Karpas-422 (cell line): ENCODE measurements around the gene DGAT2L6. TPM values are rescaled to one million over a fixed set of nuclear protein-coding genes. Genes with fewer than 3 reads are reported as not detected.

Experiments
- DNase-seq: peaks from one replicate; pipeline ENCODE4 v3.0.0-alpha.2; 2015
- H2AFZ ChIP-seq: fragments of 200-600 bp; sonication (generic); 2 replicates; pipeline ENCODE4 v1.6.1; 2014; ENCODE audit warnings: antibody characterized with exemption, low read length, mixed read lengths
- H3K27ac ChIP-seq: fragments of 200-600 bp; sonication (generic); 2 replicates; pipeline ENCODE4 v1.5.1; 2014; ENCODE audit warnings: mild to moderate bottlenecking, low read length, moderate library complexity
- H3K27me3 ChIP-seq: fragments of 200-600 bp; sonication (generic); 2 replicates; pipeline ENCODE4 v1.6.1; 2014; ENCODE audit warnings: low read length, mixed read lengths
- H3K36me3 ChIP-seq: fragments of 200-600 bp; sonication (generic); 2 replicates; pipeline ENCODE4 v1.6.1; 2014; ENCODE audit warnings: low read length, mixed read lengths; ENCODE audit not compliant: insufficient read depth
- H3K4me1 ChIP-seq: fragments of 200-600 bp; sonication (generic); 2 replicates; pipeline ENCODE4 v1.6.1; 2014; ENCODE audit warnings: mild to moderate bottlenecking, low read length, mixed read lengths
- H3K4me2 ChIP-seq: fragments of 200-600 bp; sonication (generic); 2 replicates; pipeline ENCODE4 v1.6.1; 2014; ENCODE audit warnings: low read length, low read depth, mild to moderate bottlenecking; ENCODE audit not compliant: poor library complexity, severe bottlenecking
- H3K4me3 ChIP-seq: fragments of 200-600 bp; sonication (generic); 2 replicates; pipeline ENCODE4 v1.5.1; 2014; ENCODE audit warnings: mild to moderate bottlenecking, antibody characterized with exemption, low read length, mixed read lengths
- H3K79me2 ChIP-seq: fragments of 200-600 bp; sonication (generic); 2 replicates; pipeline ENCODE4 v1.6.1; 2014; ENCODE audit warnings: mild to moderate bottlenecking, low read length, mixed read lengths
- H3K9ac ChIP-seq: fragments of 200-600 bp; sonication (generic); 2 replicates; pipeline ENCODE4 v1.6.0; 2014; ENCODE audit warnings: low read length
- H3K9me2 ChIP-seq: fragments of 200-600 bp; sonication (generic), shearing (Covaris generic); replicated peaks from 2 replicates; pipeline ENCODE4 v1.6.0; 2014; ENCODE audit warnings: mild to moderate bottlenecking, low read length, moderate library complexity; ENCODE audit not compliant: insufficient read depth
- H3K9me3 ChIP-seq: fragments of 300-700, 200-600 bp; sonication (generic); 2 replicates; pipeline ENCODE4 v1.6.1; 2014; ENCODE audit warnings: low read length, mixed read lengths
- H4K20me1 ChIP-seq: fragments of 200-600 bp; sonication (generic); 2 replicates; pipeline ENCODE4 v1.6.1; 2014; ENCODE audit warnings: mild to moderate bottlenecking, antibody characterized with exemption, low read length, low read depth; ENCODE audit not compliant: insufficient read depth
- total RNA-seq: library from RNA; depleted of rRNA; stranded (reverse); fragments of >200 nt; shearing (Covaris generic); gene quantifications from 2 replicates; pipeline ENCODE4 v1.2.3, GENCODE V29; 2014; ENCODE audit warnings: low replicate concordance

DGAT2L6 gene
- total RNA-seq, 1 experiment from 2014 or later, result not detected

- Histone ChIP-seq H3K36me3 (no peaks in the 10 kb centered on the region), H3K79me2 (no peaks in the 10 kb centered on the region), H3K9me2 (no peaks in the 10 kb centered on the region), H3K27ac (peak overlapping the region; percentile 54), H3K9ac (no peak overlapping the region), H3K4me3 (0 out of 2 replicates have a peak overlapping the region, but pooled peaks have one; percentile 25), H2AFZ (no peak overlapping the region), H3K9me3 (no peaks in the 10 kb centered on the region), H3K27me3 (no peaks in the 10 kb centered on the region), H4K20me1 (no peaks in the 10 kb centered on the region), H3K4me2 (peak overlapping the region; percentile 54), H3K4me1 (peaks cover 76% of the 10 kb centered on the region)
- peak; percentile 47 for DNase-seq
Observed at GRCh38 chrX:70172221-70172620, 5.1 kb upstream of the DGAT2L6 start.

- no peaks in the 10 kb centered on the region for H4K20me1 ChIP-seq
- H3K79me2 ChIP-seq, result no peaks in the 10 kb centered on the region
- DNase-seq, result no peak
- no peak overlapping the region for H3K27ac ChIP-seq
- H3K27me3 ChIP-seq, result no peaks in the 10 kb centered on the region
- no peaks in the 10 kb centered on the region for H3K9me2 ChIP-seq
- no peak overlapping the region for H3K4me2 ChIP-seq
- H3K9me3 ChIP-seq, result no peaks in the 10 kb centered on the region
- no peak overlapping the region for H3K4me3 ChIP-seq
- H3K9ac ChIP-seq, result no peak overlapping the region
- no peaks in the 10 kb centered on the region for H3K36me3 ChIP-seq
- H3K4me1 ChIP-seq, result peaks cover 75% of the 10 kb centered on the region
- no peak overlapping the region for H2AFZ ChIP-seq
Observed at GRCh38 chrX:70172964-70173363, 4.3 kb upstream of the DGAT2L6 start.

- Histone ChIP-seq H3K4me3 (no peak overlapping the region), H3K9me2 (no peaks in the 10 kb centered on the region), H3K79me2 (no peaks in the 10 kb centered on the region), H3K36me3 (no peaks in the 10 kb centered on the region), H3K4me1 (peaks cover 59% of the 10 kb centered on the region), H3K27ac (no peak overlapping the region), H2AFZ (no peak overlapping the region), H3K9me3 (no peaks in the 10 kb centered on the region), H3K27me3 (no peaks in the 10 kb centered on the region), H3K9ac (no peak overlapping the region), H3K4me2 (no peak overlapping the region), H4K20me1 (no peaks in the 10 kb centered on the region)
- DNase-seq, result no peak
Observed at GRCh38 chrX:70174754-70175153, 2.5 kb upstream of the DGAT2L6 start.

GRCh38 chrX:70175338-70175737 lies 1.9 kb upstream of the DGAT2L6 start:
- no peak for DNase-seq
- no peak overlapping the region for H2AFZ ChIP-seq
- no peaks in the 10 kb centered on the region for H3K27me3 ChIP-seq
- no peak overlapping the region for H3K4me2 ChIP-seq
- no peaks in the 10 kb centered on the region for H3K36me3 ChIP-seq
- H3K27ac ChIP-seq, result no peak overlapping the region
- H3K9me3 ChIP-seq, result no peaks in the 10 kb centered on the region
- peaks cover 53% of the 10 kb centered on the region for H3K4me1 ChIP-seq
- no peaks in the 10 kb centered on the region for H3K9me2 ChIP-seq
- no peak overlapping the region for H3K4me3 ChIP-seq
- no peak overlapping the region for H3K9ac ChIP-seq
- no peaks in the 10 kb centered on the region for H3K79me2 ChIP-seq
- no peaks in the 10 kb centered on the region for H4K20me1 ChIP-seq

- no peaks in the 10 kb centered on the region for H3K79me2 ChIP-seq
- no peak overlapping the region for H3K4me3 ChIP-seq
- no peaks in the 10 kb centered on the region for H3K9me3 ChIP-seq
- no peak for DNase-seq
- H3K36me3 ChIP-seq, result no peaks in the 10 kb centered on the region
- no peaks in the 10 kb centered on the region for H3K9me2 ChIP-seq
- H3K27me3 ChIP-seq, result no peaks in the 10 kb centered on the region
- no peak overlapping the region for H3K9ac ChIP-seq
- H3K27ac ChIP-seq, result no peak overlapping the region
- H3K4me2 ChIP-seq, result no peak overlapping the region
- H4K20me1 ChIP-seq, result no peaks in the 10 kb centered on the region
- H2AFZ ChIP-seq, result no peak overlapping the region
- H3K4me1 ChIP-seq, result peaks cover 3% of the 10 kb centered on the region; the same call in 1 of the 2 replicates
Observed at GRCh38 chrX:70183091-70183490, 5.8 kb downstream of the DGAT2L6 start.

- Histone ChIP-seq H3K9me2 (no peaks in the 10 kb centered on the region), H3K9me3 (peaks cover 5% of the 10 kb centered on the region), H3K4me3 (no peak overlapping the region), H3K4me1 (peaks cover 3% of the 10 kb centered on the region; the same call in 1 of the 2 replicates), H3K27me3 (no peaks in the 10 kb centered on the region), H3K27ac (no peak overlapping the region), H3K36me3 (no peaks in the 10 kb centered on the region), H3K4me2 (no peak overlapping the region), H2AFZ (no peak overlapping the region), H3K9ac (no peak overlapping the region), H4K20me1 (no peaks in the 10 kb centered on the region), H3K79me2 (no peaks in the 10 kb centered on the region)
- no peak for DNase-seq
Observed at GRCh38 chrX:70190225-70190624, 12.9 kb downstream of the DGAT2L6 start.

- no peaks in the 10 kb centered on the region for H3K27me3 ChIP-seq
- peaks cover 6% of the 10 kb centered on the region; the same call in 1 of the 2 replicates for H3K4me1 ChIP-seq
- H3K9ac ChIP-seq, result no peak overlapping the region
- no peaks in the 10 kb centered on the region for H3K9me3 ChIP-seq
- no peaks in the 10 kb centered on the region for H3K36me3 ChIP-seq
- H4K20me1 ChIP-seq, result no peaks in the 10 kb centered on the region
- no peak overlapping the region for H3K27ac ChIP-seq
- H3K79me2 ChIP-seq, result no peaks in the 10 kb centered on the region
- no peak overlapping the region for H3K4me3 ChIP-seq
- 0 out of 2 replicates have a peak overlapping the region, but pooled peaks have one; percentile 21 for H2AFZ ChIP-seq
- H3K4me2 ChIP-seq, result peak overlapping the region; percentile 33
- H3K9me2 ChIP-seq, result no peaks in the 10 kb centered on the region
- peak; percentile 93 for DNase-seq
Observed at GRCh38 chrX:70196961-70197720, 19.9 kb downstream of the DGAT2L6 start.

- peaks cover 4% of the 10 kb centered on the region; the same call in 1 of the 2 replicates for H3K4me1 ChIP-seq
- H3K4me2 ChIP-seq, result no peak overlapping the region
- H3K27ac ChIP-seq, result no peak overlapping the region
- no peaks in the 10 kb centered on the region for H4K20me1 ChIP-seq
- H3K9me3 ChIP-seq, result no peaks in the 10 kb centered on the region
- no peak overlapping the region for H3K4me3 ChIP-seq
- no peaks in the 10 kb centered on the region for H3K27me3 ChIP-seq
- H3K79me2 ChIP-seq, result no peaks in the 10 kb centered on the region
- H3K9ac ChIP-seq, result no peak overlapping the region
- no peaks in the 10 kb centered on the region for H3K36me3 ChIP-seq
- no peak for DNase-seq
- no peaks in the 10 kb centered on the region for H3K9me2 ChIP-seq
- no peak overlapping the region for H2AFZ ChIP-seq
Observed at GRCh38 chrX:70201732-70202131, 24.4 kb downstream of the DGAT2L6 start.
